ENCODE results near the gene ERVV-1.

The ERVV-1 gene

DNA sequence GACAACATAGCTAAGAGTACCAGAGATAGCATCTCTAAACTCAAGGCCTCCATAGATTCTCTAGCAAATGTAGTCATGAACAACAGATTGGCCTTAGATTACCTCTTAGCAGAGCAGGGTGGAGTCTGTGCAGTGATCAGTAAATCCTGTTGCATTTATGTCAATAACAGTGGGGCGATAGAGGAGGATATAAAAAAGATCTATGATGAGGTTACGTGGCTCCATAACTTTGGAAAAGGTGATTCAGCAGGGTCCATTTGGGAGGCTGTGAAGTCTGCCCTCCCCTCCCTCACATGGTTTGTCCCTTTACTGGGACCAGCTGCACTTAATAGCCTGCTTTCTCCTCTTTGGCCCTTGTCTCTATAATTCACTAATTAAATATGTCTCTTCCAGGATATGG lies 1.4 kb downstream of the ERVV-1 start (continued):
- TF ChIP-seq PRDM10 (tag by site-specific recombination; IDR thresholded peaks at IDR 0.05) (no peak), ZSCAN16 (tag by site-specific recombination; IDR thresholded peaks at IDR 0.05) (no peak), ATF2 (tag by site-specific recombination; IDR thresholded peaks at IDR 0.05; ENCODE audit: low read depth) (no peak), SP7 (tag by site-specific recombination; IDR thresholded peaks at IDR 0.05) (no peak), WT1 (tag by site-specific recombination; IDR thresholded peaks at IDR 0.05) (no peak), ZNF280C (tag by site-specific recombination; IDR thresholded peaks at IDR 0.05) (no peak), ZNF404 (tag by site-specific recombination; IDR thresholded peaks at IDR 0.05) (no peak), PBX3 (CRISPR knock-in tag; IDR thresholded peaks at IDR 0.05) (no peak), ZNF791 (tag by site-specific recombination; IDR thresholded peaks at IDR 0.05) (no peak), ZNF362 (tag by site-specific recombination; IDR thresholded peaks at IDR 0.05) (no peak), ZBTB1 (tag by site-specific recombination; IDR thresholded peaks at IDR 0.05) (no peak), OVOL3 (tag by site-specific recombination; IDR thresholded peaks at IDR 0.05) (no peak)
- TF ChIP-seq, protein P1, sequence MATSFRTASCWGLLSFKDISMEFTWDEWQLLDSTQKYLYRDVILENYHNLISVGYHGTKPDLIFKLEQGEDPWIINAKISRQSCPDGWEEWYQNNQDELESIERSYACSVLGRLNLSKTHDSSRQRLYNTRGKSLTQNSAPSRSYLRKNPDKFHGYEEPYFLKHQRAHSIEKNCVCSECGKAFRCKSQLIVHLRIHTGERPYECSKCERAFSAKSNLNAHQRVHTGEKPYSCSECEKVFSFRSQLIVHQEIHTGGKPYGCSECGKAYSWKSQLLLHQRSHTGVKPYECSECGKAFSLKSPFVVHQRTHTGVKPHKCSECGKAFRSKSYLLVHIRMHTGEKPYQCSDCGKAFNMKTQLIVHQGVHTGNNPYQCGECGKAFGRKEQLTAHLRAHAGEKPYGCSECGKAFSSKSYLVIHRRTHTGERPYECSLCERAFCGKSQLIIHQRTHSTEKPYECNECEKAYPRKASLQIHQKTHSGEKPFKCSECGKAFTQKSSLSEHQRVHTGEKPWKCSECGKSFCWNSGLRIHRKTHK (tag by site-specific recombination; IDR thresholded peaks at IDR 0.05) = no peak
- TF ChIP-seq, protein P2, sequence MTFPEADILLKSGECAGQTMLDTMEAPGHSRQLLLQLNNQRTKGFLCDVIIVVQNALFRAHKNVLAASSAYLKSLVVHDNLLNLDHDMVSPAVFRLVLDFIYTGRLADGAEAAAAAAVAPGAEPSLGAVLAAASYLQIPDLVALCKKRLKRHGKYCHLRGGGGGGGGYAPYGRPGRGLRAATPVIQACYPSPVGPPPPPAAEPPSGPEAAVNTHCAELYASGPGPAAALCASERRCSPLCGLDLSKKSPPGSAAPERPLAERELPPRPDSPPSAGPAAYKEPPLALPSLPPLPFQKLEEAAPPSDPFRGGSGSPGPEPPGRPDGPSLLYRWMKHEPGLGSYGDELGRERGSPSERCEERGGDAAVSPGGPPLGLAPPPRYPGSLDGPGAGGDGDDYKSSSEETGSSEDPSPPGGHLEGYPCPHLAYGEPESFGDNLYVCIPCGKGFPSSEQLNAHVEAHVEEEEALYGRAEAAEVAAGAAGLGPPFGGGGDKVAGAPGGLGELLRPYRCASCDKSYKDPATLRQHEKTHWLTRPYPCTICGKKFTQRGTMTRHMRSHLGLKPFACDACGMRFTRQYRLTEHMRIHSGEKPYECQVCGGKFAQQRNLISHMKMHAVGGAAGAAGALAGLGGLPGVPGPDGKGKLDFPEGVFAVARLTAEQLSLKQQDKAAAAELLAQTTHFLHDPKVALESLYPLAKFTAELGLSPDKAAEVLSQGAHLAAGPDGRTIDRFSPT (tag by site-specific recombination; IDR thresholded peaks at IDR 0.05) = no peak

All from HEK293 (cell line).